Osteoblast (primary cell): Measurements from ENCODE around the gene SPRR3. TPM values are rescaled to one million over a fixed set of nuclear protein-coding genes. Genes with fewer than 3 reads are reported as not detected.

Experiments
- DNase-seq: peaks from one replicate; pipeline ENCODE4 v3.0.0; 2011; ENCODE audit warnings: low spot score, mixed read lengths; ENCODE audit not compliant: insufficient read length; ENCODE audit errors: missing footprints
- H2AFZ ChIP-seq: 2 replicates; pipeline ENCODE4 v1.6.0; 2011; ENCODE audit warnings: mild to moderate bottlenecking, low read length
- H3K27ac ChIP-seq: 2 replicates; pipeline ENCODE4 v1.5.1; 2011; ENCODE audit warnings: mild to moderate bottlenecking, low read depth, low read length, moderate library complexity
- H3K27me3 ChIP-seq: 2 replicates; pipeline ENCODE4 v1.6.0; 2012; ENCODE audit warnings: mild to moderate bottlenecking, control low read depth, inconsistent platforms, low read length, moderate library complexity; ENCODE audit not compliant: insufficient read depth
- H3K36me3 ChIP-seq: 2 replicates; pipeline ENCODE4 v1.5.1; 2011; ENCODE audit warnings: mild to moderate bottlenecking, low read length, control low read depth, moderate library complexity; ENCODE audit not compliant: insufficient read depth
- H3K4me1 ChIP-seq: 2 replicates; pipeline ENCODE4 v1.5.1; 2011; ENCODE audit warnings: mild to moderate bottlenecking, low read length, control low read depth, moderate library complexity; ENCODE audit not compliant: insufficient read depth
- H3K4me2 ChIP-seq: 2 replicates; pipeline ENCODE4 v1.6.0; 2011; ENCODE audit warnings: mild to moderate bottlenecking, low read length; ENCODE audit not compliant: insufficient read depth
- H3K4me3 ChIP-seq: fragments of 200-600 bp; sonication (generic); 3 replicates; pipeline ENCODE4 v1.5.1; 2012; ENCODE audit warnings: mild to moderate bottlenecking, low read length, inconsistent platforms; ENCODE audit not compliant: insufficient read depth
- H3K79me2 ChIP-seq: 2 replicates; pipeline ENCODE4 v1.6.0; 2012; ENCODE audit warnings: mild to moderate bottlenecking, low read length, control low read depth, inconsistent platforms; ENCODE audit not compliant: insufficient read depth
- H3K9me3 ChIP-seq: 2 replicates; pipeline ENCODE4 v1.5.1; 2011; ENCODE audit warnings: low read depth, low read length, control low read depth
- H4K20me1 ChIP-seq: 2 replicates; pipeline ENCODE4 v1.6.0; 2012; ENCODE audit warnings: mild to moderate bottlenecking, low read length, control low read depth; ENCODE audit not compliant: insufficient read depth
- CTCF ChIP-seq: IDR thresholded peaks from 2 replicates; pipeline ENCODE4 v1.5.1; 2011; ENCODE audit warnings: mild to moderate bottlenecking, low read depth, low read length, moderate library complexity; ENCODE audit errors: extremely low read depth
- total RNA-seq: library from RNA; depleted of rRNA; stranded (reverse); fragments of >200 nt; gene quantifications from 2 replicates; pipeline ENCODE4 v1.2.3, GENCODE V29; 2012

The SPRR3 gene
- total RNA-seq, 1 donor = not detected

GRCh38 chr1:152993186-152993585 lies 8.4 kb upstream of the SPRR3 start:
- H3K27me3 ChIP-seq = no peaks in the 10 kb centered on the region
- DNase-seq = peak; percentile 26
- no peak overlapping the region for H3K4me3 ChIP-seq
- TF ChIP-seq CTCF = no peak
- no peak overlapping the region for H2AFZ ChIP-seq
- no peak overlapping the region for H3K27ac ChIP-seq
- H3K4me2 ChIP-seq = no peak overlapping the region
- no peaks in the 10 kb centered on the region for H3K4me1 ChIP-seq
- no peaks in the 10 kb centered on the region for H3K9me3 ChIP-seq
- H3K36me3 ChIP-seq = no peaks in the 10 kb centered on the region
- H3K79me2 ChIP-seq = no peaks in the 10 kb centered on the region
- H4K20me1 ChIP-seq = no peaks in the 10 kb centered on the region

DNA sequence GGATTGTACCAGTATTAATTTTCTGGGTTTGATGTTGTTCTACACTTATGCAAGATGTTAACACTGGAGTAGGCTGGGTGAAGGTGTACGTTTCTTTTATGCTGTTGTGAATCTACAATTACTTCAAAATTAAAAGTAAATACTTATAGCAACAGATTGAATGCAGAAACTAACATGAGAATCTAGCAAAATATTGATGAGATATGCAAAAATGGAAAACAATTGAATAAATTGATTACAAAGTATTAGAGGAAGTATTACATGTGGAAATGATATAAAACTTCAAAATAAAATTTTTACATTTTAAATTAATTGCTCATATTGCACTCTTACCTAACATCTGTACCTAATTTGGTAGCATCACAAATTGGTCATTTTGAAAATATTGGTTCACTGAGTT lies 5.7 kb upstream of the SPRR3 start:
- no peaks in the 10 kb centered on the region for H4K20me1 ChIP-seq
- no peaks in the 10 kb centered on the region for H3K79me2 ChIP-seq
- H3K4me2 ChIP-seq = no peak overlapping the region
- no peak overlapping the region for H3K4me3 ChIP-seq
- H3K9me3 ChIP-seq = no peaks in the 10 kb centered on the region
- peak; percentile 44 for DNase-seq
- no peak for TF ChIP-seq CTCF
- H3K36me3 ChIP-seq = no peaks in the 10 kb centered on the region
- no peak overlapping the region for H2AFZ ChIP-seq
- H3K27ac ChIP-seq = no peak overlapping the region
- H3K27me3 ChIP-seq = no peaks in the 10 kb centered on the region
- H3K4me1 ChIP-seq = no peaks in the 10 kb centered on the region

GRCh38 chr1:152996633-152997400 lies 4.7 kb upstream of the SPRR3 start:
- TF ChIP-seq CTCF = no peak
- H2AFZ ChIP-seq = no peak overlapping the region
- H3K4me2 ChIP-seq = no peak overlapping the region
- H3K27me3 ChIP-seq = no peaks in the 10 kb centered on the region
- no peaks in the 10 kb centered on the region for H3K79me2 ChIP-seq
- H3K4me1 ChIP-seq = no peaks in the 10 kb centered on the region
- H3K36me3 ChIP-seq = no peaks in the 10 kb centered on the region
- no peak overlapping the region for H3K4me3 ChIP-seq
- no peak overlapping the region for H3K27ac ChIP-seq
- no peaks in the 10 kb centered on the region for H3K9me3 ChIP-seq
- no peak for DNase-seq
- no peaks in the 10 kb centered on the region for H4K20me1 ChIP-seq

DNA sequence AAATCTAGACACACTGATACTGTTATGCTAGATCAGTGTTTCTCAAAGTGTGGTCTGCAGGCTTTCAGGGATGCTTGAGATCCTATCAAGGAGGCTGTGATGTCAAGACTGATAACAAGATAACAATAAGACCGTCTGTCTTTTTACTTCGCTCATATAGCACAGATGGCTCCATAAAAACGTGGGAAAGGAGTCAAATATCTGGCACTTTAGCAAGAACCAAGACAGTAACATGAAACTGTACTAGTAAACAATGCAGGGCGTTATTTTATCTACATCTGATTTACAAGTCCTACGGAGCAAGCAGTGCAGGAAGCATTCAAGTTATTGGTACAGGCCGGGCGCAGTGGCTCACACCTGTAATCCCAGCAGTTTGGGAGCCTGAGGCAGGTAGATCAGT lies 3.6 kb upstream of the SPRR3 start:
- Histone ChIP-seq H3K4me1 (no peaks in the 10 kb centered on the region), H3K27me3 (no peaks in the 10 kb centered on the region), H3K9me3 (no peaks in the 10 kb centered on the region), H3K4me3 (no peak overlapping the region), H3K36me3 (no peaks in the 10 kb centered on the region), H4K20me1 (no peaks in the 10 kb centered on the region), H3K27ac (no peak overlapping the region), H3K4me2 (no peak overlapping the region), H3K79me2 (no peaks in the 10 kb centered on the region), H2AFZ (no peak overlapping the region)
- no peak for DNase-seq
- TF ChIP-seq CTCF = no peak
